HS-5 (cell line): ENCODE results near the gene ARID1B.

Source experiments
- DNase-seq: peaks from one replicate; pipeline ENCODE4 v3.0.0-alpha.2; 2012; ENCODE audit warnings: low read depth

Gene ARID1B

GRCh38 chr6:156773935-156774852 lies 3.0 kb upstream of the ARID1B start:
- no peak for DNase-seq

- DNase-seq = no peak
Measured at GRCh38 chr6:156774863-156775405, 2.2 kb upstream of the ARID1B start.

DNA sequence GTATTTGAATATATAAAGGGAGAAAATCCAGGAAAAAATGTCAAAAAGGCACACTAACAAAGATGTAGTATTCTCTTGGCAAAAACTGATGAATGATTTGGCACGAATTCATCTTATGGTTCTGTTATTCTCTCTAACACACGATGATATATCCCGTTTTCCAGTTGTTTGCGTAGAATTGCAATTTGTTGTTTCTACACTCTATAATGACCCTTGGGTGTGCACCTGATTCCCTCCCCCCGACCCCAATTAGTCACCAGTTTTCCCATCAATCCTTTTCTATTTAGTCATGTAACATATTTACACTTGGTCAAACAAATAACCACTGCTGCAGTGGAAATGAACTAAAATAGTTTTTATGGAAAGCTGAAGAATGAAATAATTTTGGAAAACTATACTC lies 1.5 kb upstream of the ARID1B start:
- no peak for DNase-seq

- DNase-seq = no peak
Measured at GRCh38 chr6:156776470-156776839, 723 bp upstream of the ARID1B start.

GRCh38 chr6:156777577-156778453 lies 637 bp downstream of the ARID1B start:
- DNase-seq = no peak

DNA sequence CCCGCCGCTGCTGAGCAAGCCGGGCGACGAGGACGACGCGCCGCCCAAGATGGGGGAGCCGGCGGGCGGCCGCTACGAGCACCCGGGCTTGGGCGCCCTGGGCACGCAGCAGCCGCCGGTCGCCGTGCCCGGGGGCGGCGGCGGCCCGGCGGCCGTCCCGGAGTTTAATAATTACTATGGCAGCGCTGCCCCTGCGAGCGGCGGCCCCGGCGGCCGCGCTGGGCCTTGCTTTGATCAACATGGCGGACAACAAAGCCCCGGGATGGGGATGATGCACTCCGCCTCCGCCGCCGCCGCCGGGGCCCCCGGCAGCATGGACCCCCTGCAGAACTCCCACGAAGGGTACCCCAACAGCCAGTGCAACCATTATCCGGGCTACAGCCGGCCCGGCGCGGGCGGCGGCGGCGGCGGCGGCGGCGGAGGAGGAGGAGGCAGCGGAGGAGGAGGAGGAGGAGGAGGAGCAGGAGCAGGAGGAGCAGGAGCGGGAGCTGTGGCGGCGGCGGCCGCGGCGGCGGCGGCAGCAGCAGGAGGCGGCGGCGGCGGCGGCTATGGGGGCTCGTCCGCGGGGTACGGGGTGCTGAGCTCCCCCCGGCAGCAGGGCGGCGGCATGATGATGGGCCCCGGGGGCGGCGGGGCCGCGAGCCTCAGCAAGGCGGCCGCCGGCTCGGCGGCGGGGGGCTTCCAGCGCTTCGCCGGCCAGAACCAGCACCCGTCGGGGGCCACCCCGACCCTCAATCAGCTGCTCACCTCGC lies 1.5 kb downstream of the ARID1B start:
- no peak for DNase-seq

- no peak for DNase-seq
Measured at GRCh38 chr6:156779206-156780094, 2.3 kb downstream of the ARID1B start.

GRCh38 chr6:156780102-156780641 lies 3.0 kb downstream of the ARID1B start:
- peak; percentile 84 for DNase-seq

GRCh38 chr6:156780962-156781853 lies 4.0 kb downstream of the ARID1B start:
- DNase-seq = no peak

DNA sequence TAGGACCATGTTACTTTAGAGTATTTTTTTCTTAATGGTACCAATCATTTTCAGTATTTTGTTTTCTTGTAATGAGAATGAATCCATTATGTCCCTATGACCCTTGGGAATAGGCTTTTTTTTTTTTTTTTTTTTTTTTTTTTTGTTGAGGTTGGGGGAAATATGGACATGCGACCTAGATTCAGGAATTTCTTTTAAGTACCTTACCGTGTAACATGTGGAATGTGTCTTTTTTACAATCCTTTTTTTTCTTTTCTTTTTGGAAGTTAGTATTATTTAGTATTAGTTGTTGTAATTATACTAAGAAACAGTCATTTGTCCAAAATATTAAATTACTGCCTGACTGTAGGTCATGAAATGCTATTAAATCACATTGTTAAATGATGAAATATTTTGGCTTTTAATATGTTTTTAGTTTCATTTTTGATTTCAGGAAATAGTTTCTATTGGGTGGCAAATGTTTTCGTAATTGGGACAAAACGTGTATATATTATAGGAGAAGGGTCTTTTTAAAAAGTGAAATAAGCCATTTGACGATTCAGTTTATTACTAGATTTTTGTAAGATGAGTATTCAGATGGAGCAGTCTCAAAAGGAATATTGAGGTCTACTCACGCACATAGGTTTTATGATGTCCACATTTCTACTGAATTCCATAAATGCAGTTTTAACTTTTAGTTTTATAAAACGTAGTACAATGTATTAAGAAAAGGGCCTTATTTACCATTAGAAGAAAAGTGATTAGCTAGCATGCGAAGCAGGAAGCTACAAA lies 4.9 kb downstream of the ARID1B start:
- no peak for DNase-seq

DNA sequence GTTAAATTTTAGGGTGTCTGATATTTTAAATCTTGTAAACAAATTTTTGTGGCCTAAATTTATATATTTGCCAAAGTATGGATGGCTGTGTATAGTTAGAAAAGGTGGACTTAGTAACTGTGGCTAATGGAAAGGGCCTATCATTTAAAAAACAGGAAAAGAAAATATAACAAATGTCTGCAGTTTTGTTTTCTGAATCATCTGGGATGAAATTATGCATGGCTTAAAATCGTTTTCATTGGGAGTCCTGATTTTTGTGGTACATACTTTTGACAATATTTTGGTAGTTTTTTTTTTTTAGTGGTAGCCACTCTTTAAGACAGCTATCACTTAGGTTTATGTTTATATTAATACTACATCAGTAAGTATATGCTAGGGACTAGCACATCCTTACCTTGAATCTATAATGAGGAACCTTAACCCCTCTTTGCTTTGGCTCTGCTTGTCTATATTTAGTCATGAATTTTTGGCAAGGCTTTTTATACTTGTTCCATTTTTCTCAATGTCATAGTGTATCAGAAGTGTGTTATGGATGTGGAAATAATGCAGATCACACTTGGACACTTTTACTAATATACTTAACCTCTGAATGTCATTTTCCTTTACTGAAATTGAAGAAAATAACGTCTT lies 5.6 kb downstream of the ARID1B start:
- DNase-seq = no peak

DNA sequence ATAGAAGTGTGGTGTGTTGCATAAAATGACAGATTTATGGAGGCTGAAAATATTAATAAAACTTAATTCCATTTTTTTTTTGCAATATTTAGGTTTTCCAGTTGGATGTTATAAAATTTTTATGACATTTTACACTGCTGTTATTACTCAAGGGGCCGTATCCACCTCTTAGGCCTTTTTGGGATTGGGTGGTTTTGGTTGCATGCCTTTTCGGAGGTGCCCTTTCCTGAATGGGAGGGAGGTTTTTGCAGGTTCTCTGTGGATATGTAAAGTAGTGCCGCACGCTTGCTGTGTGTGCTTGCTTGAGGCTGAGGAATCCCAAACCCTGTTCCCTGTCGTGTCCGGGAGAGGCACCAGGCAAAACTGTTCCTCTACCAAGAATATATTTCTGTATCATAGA lies 6.8 kb downstream of the ARID1B start:
- no peak for DNase-seq

DNA sequence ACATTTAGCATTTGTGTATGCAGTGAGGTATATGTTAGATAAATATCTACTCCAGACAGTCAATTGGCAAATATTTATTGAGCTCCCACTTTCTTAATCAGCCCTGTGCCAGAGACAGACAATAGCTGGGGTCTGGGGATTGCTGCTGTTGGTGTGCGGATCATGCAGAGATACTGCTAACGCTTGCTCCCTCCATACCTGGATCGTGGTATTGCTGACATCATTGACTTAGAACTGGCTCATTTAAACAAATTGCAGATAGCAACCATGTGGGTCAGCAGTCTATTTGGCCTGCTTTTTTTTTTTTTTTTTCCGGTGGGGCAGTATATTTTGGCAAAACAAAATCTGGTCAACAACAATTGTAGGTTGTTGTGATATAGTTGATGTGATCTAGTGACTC lies 9.5 kb downstream of the ARID1B start:
- no peak for DNase-seq

DNA sequence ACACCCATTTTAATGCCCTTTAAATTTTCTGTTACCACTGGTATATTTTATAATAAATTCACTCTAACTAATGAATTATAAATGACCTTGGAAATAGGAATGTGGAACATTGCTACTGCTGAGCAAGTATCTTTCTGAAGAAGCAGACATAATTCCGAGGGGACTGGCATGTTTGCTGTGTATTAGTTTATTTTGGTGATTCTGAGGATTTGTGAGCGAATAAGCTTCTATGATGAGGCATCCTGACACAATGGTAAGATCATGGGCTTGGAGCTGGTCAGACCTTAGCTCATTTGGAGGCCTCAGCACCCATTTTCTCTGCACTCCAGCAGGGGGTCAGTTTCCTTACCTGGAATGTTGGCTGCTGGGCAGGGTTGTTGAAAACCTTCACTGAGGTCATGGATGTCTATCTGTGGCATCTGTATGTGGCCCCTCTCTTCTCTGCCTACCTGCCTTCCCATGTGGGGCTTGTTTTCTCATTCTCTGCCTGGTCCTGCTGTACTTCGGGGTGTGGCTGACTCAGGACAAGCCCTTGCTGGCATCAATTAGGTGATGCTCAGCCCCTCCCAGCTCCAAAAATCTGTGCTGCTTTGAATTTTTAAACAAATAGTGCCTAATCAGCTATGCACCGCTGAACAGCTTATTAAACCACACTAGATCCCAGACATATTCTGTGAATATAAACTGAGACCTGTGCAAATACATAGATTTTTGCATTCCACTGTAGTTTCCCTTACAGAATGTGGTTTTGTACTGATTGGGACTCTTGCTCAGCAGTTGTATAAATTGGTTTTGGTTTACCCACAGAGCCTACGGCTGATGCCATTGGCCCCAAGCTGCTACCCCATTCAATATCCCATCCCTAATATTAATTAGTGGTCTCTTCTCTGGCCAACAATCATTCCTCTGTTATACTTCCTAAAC lies 10.7 kb downstream of the ARID1B start:
- DNase-seq = no peak

- no peak for DNase-seq
Measured at GRCh38 chr6:156789081-156789943, 12.1 kb downstream of the ARID1B start.

GRCh38 chr6:156790711-156791319 lies 13.6 kb downstream of the ARID1B start:
- DNase-seq = no peak
